SK-N-SH (cell line): ENCODE results near the gene IGF2BP3. TPM values are rescaled to one million over a fixed set of nuclear protein-coding genes. Genes with fewer than 3 reads are reported as not detected.

ENCODE experiments used
- CTCF ChIA-PET: fragments of 300-600, 350-600 bp; formaldehyde crosslinking; extraction: SDS; loops from one replicate; lab custom pipeline; 2021; lab: Yijun Ruan, JAX
- POLR2A ChIA-PET: fragments of 350-600 bp; sonication (Branson Sonifier 250); formaldehyde crosslinking; extraction: SDS; loops from one replicate; lab custom pipeline; 2020; ENCODE audit warnings: antibody characterized with exemption, inconsistent platforms; lab: Yijun Ruan, JAX
- DNase-seq: peaks from one replicate; pipeline ENCODE4 v3.0.0; 2012
- H2AFZ ChIP-seq: fragments of 200-600 bp; sonication (generic); 2 replicates; pipeline ENCODE4 v1.8.1; 2016; ENCODE audit warnings: antibody characterized with exemption, mild to moderate bottlenecking, low read depth
- H3F3A ChIP-seq: fragments of 200-600 bp; sonication (generic); replicated peaks from 2 replicates; pipeline ENCODE3; 2016; ENCODE audit warnings: antibody characterized with exemption, mild to moderate bottlenecking; ENCODE audit not compliant: insufficient read depth
- H3K27ac ChIP-seq, 2 experiments: fragments of 200-500 bp in 1 of 2; fragments of 200-600 bp in 1 of 2; sonication (Bioruptor generic) in 1 of 2; sonication (generic), shearing (Covaris generic) in 1 of 2; 2 replicates each; pipeline versions ENCODE4 v1.5.1 to v1.6.1; 2014 to 2016; ENCODE audit warnings: low read depth in 2 of 2, inconsistent platforms in 1 of 2, low read length in 1 of 2, mild to moderate bottlenecking in 1 of 2, mixed read lengths in 1 of 2
- H3K27me3 ChIP-seq: fragments of 200-600 bp; sonication (generic), shearing (Covaris generic); 2 replicates; pipeline ENCODE4 v1.6.1; 2016; ENCODE audit warnings: mixed run types; ENCODE audit not compliant: insufficient read depth
- H3K36me3 ChIP-seq, 2 experiments: fragments of 200-500 bp in 1 of 2; fragments of 200-600 bp in 1 of 2; sonication (Bioruptor generic) in 1 of 2; sonication (generic) in 1 of 2; replicated peaks in 1 of 2; 2 replicates each; pipeline versions ENCODE3 to v1.5.1; 2014 to 2016; ENCODE audit warnings: low read length in 1 of 2, mild to moderate bottlenecking in 1 of 2; ENCODE audit not compliant: insufficient read depth in 2 of 2, control insufficient read depth in 1 of 2
- H3K4me1 ChIP-seq, 2 experiments: fragments of 200-500 bp in 1 of 2; fragments of 200-600 bp in 1 of 2; sonication (Bioruptor generic) in 1 of 2; sonication (generic), shearing (Covaris generic) in 1 of 2; 2 replicates each; pipeline versions ENCODE4 v1.5.1 to v1.6.1; 2014 to 2016; ENCODE audit warnings: low read depth in 1 of 2, low read length in 1 of 2, mixed run types in 1 of 2; ENCODE audit not compliant: insufficient read depth in 2 of 2, control insufficient read depth in 1 of 2
- H3K4me2 ChIP-seq: fragments of 200-600 bp; sonication (generic), shearing (Covaris generic); 2 replicates; pipeline ENCODE4 v1.6.1; 2017; ENCODE audit warnings: mixed run types
- H3K4me3 ChIP-seq, 2 experiments: fragments of 200-500 bp in 1 of 2; fragments of 200-600 bp in 1 of 2; sonication (Bioruptor generic) in 1 of 2; sonication (generic), shearing (Covaris generic) in 1 of 2; 2 replicates each; pipeline versions ENCODE4 v1.5.1 to v1.8.1; 2014 to 2016; ENCODE audit warnings: low read depth in 2 of 2, inconsistent platforms in 1 of 2, low read length in 1 of 2, mild to moderate bottlenecking in 1 of 2, mixed read lengths in 1 of 2, moderate library complexity in 1 of 2
- H3K79me2 ChIP-seq: fragments of 200-600 bp; sonication (generic); 2 replicates; pipeline ENCODE4 v1.8.1; 2017; ENCODE audit warnings: mild to moderate bottlenecking; ENCODE audit not compliant: insufficient read depth
- H3K9ac ChIP-seq: fragments of 200-600 bp; sonication (generic); 2 replicates; pipeline ENCODE4 v1.6.1; 2017; ENCODE audit warnings: mixed run types
- H3K9me2 ChIP-seq: fragments of 200-600 bp; sonication (generic); 2 replicates; pipeline ENCODE4 v1.6.1; 2017; ENCODE audit warnings: mixed run types
- H3K9me3 ChIP-seq: fragments of 200-600 bp; sonication (generic); 2 replicates; pipeline ENCODE4 v1.6.1; 2017; ENCODE audit warnings: mixed run types, mild to moderate bottlenecking, moderate library complexity
- H4K20me1 ChIP-seq: fragments of 200-600 bp; sonication (generic); 2 replicates; pipeline ENCODE4 v1.6.1; 2017; ENCODE audit warnings: mild to moderate bottlenecking, mixed run types; ENCODE audit not compliant: insufficient read depth
- CHD2 ChIP-seq: fragments of 150-350 bp; IDR thresholded peaks from 2 replicates; pipeline ENCODE4 v1.6.1; 2018; ENCODE audit warnings: low read length; ENCODE audit not compliant: partially characterized antibody
- CTCF ChIP-seq: fragments of 200-600 bp; sonication (generic); IDR thresholded peaks from 2 replicates; pipeline ENCODE4 v1.6.1; 2017; ENCODE audit warnings: antibody characterized with exemption, mild to moderate bottlenecking, moderate library complexity
- ELF1 ChIP-seq: IDR thresholded peaks from 2 replicates; pipeline ENCODE4 v1.4.0; 2012
- EZH2phosphoT487 ChIP-seq: fragments of 200-600 bp; sonication (generic); IDR thresholded peaks from 2 replicates; pipeline ENCODE4 v1.6.1; 2017; ENCODE audit warnings: low read depth, mixed run types, mild to moderate bottlenecking, antibody characterized with exemption, moderate library complexity, borderline replicate concordance
- FOSL2 ChIP-seq: IDR thresholded peaks from 2 replicates; pipeline ENCODE4 v1.4.0; 2012; ENCODE audit warnings: low read depth, mild to moderate bottlenecking, moderate library complexity, borderline replicate concordance
- FOXJ3 ChIP-seq: sonication (generic); formaldehyde crosslinking; IDR thresholded peaks from 2 replicates; pipeline ENCODE4 v1.5.1; 2020; ENCODE audit warnings: mild to moderate bottlenecking, missing genetic modification reagents
- MXI1 ChIP-seq: IDR thresholded peaks from 2 replicates; pipeline ENCODE4 v1.6.1; 2012; ENCODE audit warnings: mild to moderate bottlenecking, low read depth, low read length, improper control_type of control experiment
- NRF1 ChIP-seq: IDR thresholded peaks from 2 replicates; pipeline ENCODE4 v1.6.1; 2012; ENCODE audit warnings: low read depth, mild to moderate bottlenecking, low read length
- SIN3A ChIP-seq: IDR thresholded peaks from 2 replicates; pipeline ENCODE4 v1.6.1; 2012; ENCODE audit warnings: low read depth, mild to moderate bottlenecking, low read length, moderate library complexity, borderline replicate concordance
- USF1 ChIP-seq: IDR thresholded peaks from 2 replicates; pipeline ENCODE4 v1.4.0; 2012; ENCODE audit warnings: low read depth, borderline replicate concordance
- WGBS: methylation state at CpG from one replicate; pipeline ENCODE4 v1.1.6; 2017; ENCODE audit warnings: low lambda C conversion rate; 5-methylcytosine and 5-hydroxymethylcytosine counted together
- polyA plus RNA-seq, 3 experiments: library from polyadenylated mRNA; depleted of rRNA; stranded (reverse); fragments of >200 nt; gene quantifications; 2 replicates each; pipeline ENCODE4 v1.2.3, GENCODE V29; 2012

IGF2BP3 gene
- polyA plus RNA-seq, 1 of the 3 experiments (the other 2 are of a cell fraction) = 34.4 TPM

- TF ChIP-seq NRF1 (no peak), USF1 (no peak), CTCF (no peak), CHD2 (no peak), ELF1 (no peak), FOSL2 (no peak), EZH2phosphoT487 (no peak)
- TF ChIP-seq, all 33 proteins: peak for 4
Measured at GRCh38 chr7:23467806-23468525, 2.3 kb downstream of the IGF2BP3 start (continued).

- peak overlapping the region; percentile 94 for H3K4me2 ChIP-seq
- peaks cover 30 to 39% of the 10 kb centered on the region in 2 experiments for H3K4me1 ChIP-seq
- ChIA-PET POLR2A (interaction anchor here (0.7 to 1.5 kb wide), 5 partner anchors 12 to 283 kb away, joined by 3 to 4 read pairs (median 4); partner anchors contain the start of gene TRA2A), CTCF (interaction anchor here (0.8 to 3.2 kb wide), 11 partner anchors 11 to 282 kb away, joined by 3 to 14 read pairs (median 5); no protein-coding TSS in a partner anchor)
- no peaks in the 10 kb centered on the region for H3K9me3 ChIP-seq
- H3K36me3 ChIP-seq = peaks cover 8 to 15% of the 10 kb centered on the region in 2 experiments
- H2AFZ ChIP-seq = 0 out of 2 replicates have a peak overlapping the region, but pooled peaks have one; percentile 30
- H3K27ac ChIP-seq = peak overlapping the region; percentile 93 to 96
- DNase-seq = peak; percentile 39
- H3K27me3 ChIP-seq = no peaks in the 10 kb centered on the region
- H3K79me2 ChIP-seq = peaks cover 88% of the 10 kb centered on the region
- no peaks in the 10 kb centered on the region; the same call in 1 of the 2 replicates for H3K9me2 ChIP-seq
- peak overlapping the region; percentile 88 to 89 for H3K4me3 ChIP-seq
- TF ChIP-seq MXI1 (peak; percentile 28; the same call in 1 of the 2 replicates), SIN3A (peak; percentile 43; the same call in 1 of the 2 replicates), FOXJ3 (CRISPR knock-in tag) (no peak)
- WGBS = under 1% methylated on average over 11 of the region's 11 CpGs
- H4K20me1 ChIP-seq = peaks cover 56% of the 10 kb centered on the region
- peaks cover 19% of the 10 kb centered on the region for H3F3A ChIP-seq
- peak overlapping the region; percentile 91 for H3K9ac ChIP-seq
Measured at GRCh38 chr7:23467291-23467805, 2.9 kb downstream of the IGF2BP3 start.
